Measurements from ENCODE around the gene FAM163B. TPM values are rescaled to one million over a fixed set of nuclear protein-coding genes. Genes with fewer than 3 reads are reported as not detected.

Gene FAM163B
- total and polyA plus RNA-seq, 9 of the 15 experiments (the other 6 are each of a cell fraction or from before 2014, with no cell fraction given), result not detected

DNA sequence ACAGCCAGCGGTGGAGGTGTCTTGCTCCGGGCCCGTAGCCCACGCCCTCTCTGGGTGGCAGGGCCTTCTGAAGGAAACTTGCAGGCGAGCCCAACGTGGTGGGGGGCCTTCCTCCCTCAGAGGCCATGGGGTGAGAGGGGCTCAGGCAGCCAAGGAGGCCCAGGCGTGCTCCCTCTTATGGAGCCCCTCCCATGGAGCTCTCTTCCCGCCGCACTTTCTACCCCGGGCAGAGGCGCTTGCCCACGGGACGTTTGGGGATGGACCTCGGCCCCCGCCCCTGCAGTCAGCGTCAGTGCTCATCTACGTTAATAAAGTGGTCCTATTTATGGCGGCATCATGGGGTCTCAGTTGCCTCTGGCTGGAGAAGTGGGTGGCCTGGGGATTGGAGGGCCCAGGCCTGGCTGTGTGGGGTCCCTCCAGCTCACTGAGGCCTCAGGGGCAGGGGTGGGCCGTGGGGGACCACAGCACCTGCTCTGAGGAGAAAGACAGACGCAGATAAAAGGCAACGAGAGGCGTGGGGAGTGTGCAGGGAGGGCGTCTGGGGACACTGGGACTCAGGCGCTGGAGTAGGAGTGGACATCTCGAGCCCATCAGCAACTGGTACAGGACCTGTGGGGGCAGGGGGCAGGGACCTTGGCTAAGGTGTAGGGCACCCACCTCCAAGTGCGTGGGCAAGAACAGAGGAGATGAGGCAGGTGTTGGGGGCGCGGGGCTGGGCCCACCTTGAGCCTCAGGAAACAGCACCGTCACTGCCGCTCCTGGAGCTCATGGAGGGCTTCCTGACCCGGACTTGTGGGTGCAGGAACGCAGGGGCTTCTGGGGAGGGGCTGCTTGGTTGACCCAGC lies 33.8 kb downstream of the FAM163B start:
- FAIRE-seq (no peak), DNase-seq (ENCODE audit: extremely low read depth in 1 of 4, low spot score in 3 of 4) (no peak), ATAC-seq (no peak)
- Histone ChIP-seq H3K4me2 (ENCODE audit: insufficient read depth, low read length) (no peak overlapping the region), H3K27ac (ENCODE audit: extremely low read depth, low read depth, low read length) (no peak overlapping the region), H3K9ac (ENCODE audit: insufficient read depth in 1 of 2, low read depth in 2 of 2, low read length in 2 of 2) (no peak overlapping the region), H3K27me3 (ENCODE audit: control insufficient read depth in 2 of 2, insufficient read depth in 2 of 2, low read length in 2 of 2) (peaks cover 28 to 86% of the 10 kb centered on the region in 2 experiments; a peak in 4 of 5 replicates), H3K36me3 (ENCODE audit: control insufficient read depth, insufficient read depth, low read length) (no peaks in the 10 kb centered on the region), H3K4me3 (no peak overlapping the region), H3K9me3 (replicated peaks; ENCODE audit: control insufficient read depth, insufficient read depth, low read depth, low read length) (no peaks in the 10 kb centered on the region), H3K79me2 (ENCODE audit: control insufficient read depth, insufficient read depth, low read length) (no peaks in the 10 kb centered on the region), H4K20me1 (replicated peaks; ENCODE audit: control insufficient read depth, insufficient read depth, low read length) (peaks cover 28% of the 10 kb centered on the region; the same call in 1 of the 2 replicates), H2AFZ (ENCODE audit: low read depth, low read length) (no peak overlapping the region), H3K4me1 (replicated peaks in 1 of 2; ENCODE audit: control insufficient read depth in 2 of 2, insufficient read depth in 2 of 2, low read length in 2 of 2) (peaks cover 0 to 23% of the 10 kb centered on the region in 2 experiments; a peak in 2 of 5 replicates), H3K9me1 (ENCODE audit: control insufficient read depth, insufficient read depth, low read length) (no peaks in the 10 kb centered on the region)
- BruUV-seq (replicated peaks), result no TSS peak
- TF ChIP-seq PHF20 (IDR thresholded peaks at IDR 0.05; ENCODE audit: partially characterized antibody) (no peak), FUS (optimal IDR thresholded peaks at IDR 0.05; ENCODE audit: low read depth, low read length) (no peak), ZNF592 (IDR thresholded peaks at IDR 0.05) (no peak), HOXB6 (CRISPR knock-in tag; IDR thresholded peaks at IDR 0.05; ENCODE audit: borderline replicate concordance) (no peak), ZC3H4 (CRISPR knock-in tag; IDR thresholded peaks at IDR 0.05; ENCODE audit: borderline replicate concordance) (no peak), NONO (IDR thresholded peaks at IDR 0.05; ENCODE audit: low read depth in 2 of 2, low read length in 1 of 2) (no peak), ZNF224 (CRISPR knock-in tag; IDR thresholded peaks at IDR 0.05) (no peak), CBFA2T3 (IDR thresholded peaks at IDR 0.05) (no peak)
- ChIA-PET POLR2A (interaction anchor here (0.6 kb wide), 1 partner anchor 10 kb away, joined by 3 read pairs; no protein-coding TSS in a partner anchor), CTCF (ENCODE audit: low intra/inter-chr PET ratio) (no interaction called here)
- in situ Hi-C loops (cut with MboI) (no loop called here), intact Hi-C loops (cut with micrococcal nuclease) (no loop called here)
- 2% methylated on average over 26 of the region's 32 CpGs for WGBS (ENCODE audit: insufficient coverage, low coverage, missing lambda C conversion rate)

Data from K562 (cell line).